H1 (cell line): Measurements from ENCODE around the gene COX6A1. TPM values are rescaled to one million over a fixed set of nuclear protein-coding genes. Genes with fewer than 3 reads are reported as not detected.

ENCODE experiments used
- CBX5 ChIP-seq: fragments of 300-800, 300-1000 bp; sonication (generic); IDR thresholded peaks from 2 replicates; pipeline ENCODE4 v1.7.1; 2016; ENCODE audit warnings: antibody characterized with exemption, low read length, low read depth
- CBX8 ChIP-seq: fragments of 300-800, 300-1000 bp; sonication (generic); IDR thresholded peaks from 2 replicates; pipeline ENCODE4 v1.7.1; 2016; ENCODE audit warnings: low read depth, low read length, borderline replicate concordance
- EGR1 ChIP-seq: IDR thresholded peaks from 2 replicates; pipeline ENCODE4 v1.6.1; 2011; ENCODE audit warnings: low read depth, low read length, borderline replicate concordance
- EZH2 ChIP-seq: fragments of 200-600 bp; sonication (generic); IDR thresholded peaks from 2 replicates; pipeline ENCODE4 v1.7.1; 2012; ENCODE audit warnings: low read depth, mild to moderate bottlenecking, moderate library complexity, low read length, inconsistent platforms; ENCODE audit not compliant: severe bottlenecking
- RFX5 ChIP-seq: IDR thresholded peaks from 2 replicates; pipeline ENCODE4 v1.6.1; 2011; ENCODE audit warnings: low read depth, low read length, improper control_type of control experiment, borderline replicate concordance
- SP4 ChIP-seq: IDR thresholded peaks from 2 replicates; pipeline ENCODE4 v1.6.1; 2012; ENCODE audit warnings: low read length, inconsistent platforms
- polyA plus RNA-seq, 7 experiments: library from polyadenylated mRNA; depleted of rRNA in 3 of 7; stranded (reverse) in 5 of 7; unstranded in 2 of 7; fragments of >200 nt in 5 of 7; fragments of 200-250 nt in 2 of 7; gene quantifications; 1 replicate in 5 of 7; 2 replicates in 1 of 7; 4 replicates in 1 of 7; pipeline versions ENCODE4 v1.2.1 to v1.2.3, GENCODE V29; 2011 to 2013; ENCODE audit warnings: missing spikeins in 2 of 7, mixed read lengths in 2 of 7
- total RNA-seq: library from RNA; stranded (reverse); fragmentation: NEBNext Ultra II Directional; extraction: Animal tissue kit (Norgen Biotek cat#: 25700); gene quantifications from 2 replicates; pipeline ENCODE4 v1.2.1, GENCODE V29; 2021
- TF ChIP-seq, protein P1 (sequence below): IDR thresholded peaks from 2 replicates; pipeline ENCODE4 v1.6.1; 2012; ENCODE audit warnings: inconsistent platforms

COX6A1 gene
- total and polyA plus RNA-seq, 2 of the 8 experiments (the other 6 are each of a cell fraction or from before 2014, with no cell fraction given), result 437 to 2,792 TPM

DNA sequence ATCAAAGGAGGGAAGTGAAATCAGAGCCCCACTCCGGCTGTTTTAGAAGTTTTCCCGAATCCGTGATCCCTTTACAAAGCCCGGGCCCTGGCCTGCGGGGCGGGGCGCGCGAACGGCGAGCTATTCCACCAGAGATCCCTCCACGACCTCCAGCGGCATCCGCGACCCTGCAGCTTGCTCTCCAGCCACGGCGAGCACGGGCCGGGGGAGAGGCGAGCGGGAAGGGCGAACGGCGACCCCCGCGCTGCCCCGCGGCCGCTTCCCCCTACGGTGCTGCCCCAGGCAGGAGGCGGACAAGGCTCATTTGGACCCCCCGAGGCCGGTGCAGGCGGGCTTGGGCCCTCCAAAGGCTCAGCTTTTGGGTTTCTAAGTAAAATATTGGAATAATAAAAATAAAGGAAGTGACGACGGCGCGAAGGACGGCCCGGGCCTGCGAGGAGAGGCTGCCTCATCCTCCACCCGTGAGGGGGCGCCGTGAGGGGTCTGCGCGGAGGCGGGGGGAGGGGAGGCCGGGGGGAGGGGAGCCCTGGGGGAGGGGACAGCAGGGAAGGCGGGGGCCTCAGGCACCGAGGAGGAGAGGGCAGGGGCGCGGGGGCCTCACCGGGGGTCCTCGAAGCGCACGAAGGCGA is 31.0 kb downstream of the COX6A1 start (continued):
- no peak for TF ChIP-seq EGR1
- TF ChIP-seq SP4, result no peak
- TF ChIP-seq CBX8, result no peak
- TF ChIP-seq RFX5, result no peak
- no peak for TF ChIP-seq CBX5
- TF ChIP-seq, protein P1, sequence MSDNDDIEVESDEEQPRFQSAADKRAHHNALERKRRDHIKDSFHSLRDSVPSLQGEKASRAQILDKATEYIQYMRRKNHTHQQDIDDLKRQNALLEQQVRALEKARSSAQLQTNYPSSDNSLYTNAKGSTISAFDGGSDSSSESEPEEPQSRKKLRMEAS, result no peak
- TF ChIP-seq EZH2, result no peak
- TF ChIP-seq, all 59 proteins: peak for 2
